RWPE1 (cell line): ENCODE measurements around the gene OSBPL6.
A peak's percentile ranks its signal among the peaks of the same experiment; 100 is the strongest.

Experiments used
- CTCF ChIA-PET: fragments of 350-600 bp; sonication (Branson Sonifier 250); formaldehyde crosslinking; extraction: SDS; loops from one replicate; lab custom pipeline; 2021; lab: Yijun Ruan, JAX
- POLR2A ChIA-PET: fragments of 400-600 bp; formaldehyde crosslinking; extraction: SDS; loops from one replicate; lab custom pipeline; 2020; ENCODE audit warnings: antibody characterized with exemption; ENCODE audit not compliant: low non-redundant PET; lab: Yijun Ruan, JAX
- DNase-seq: peaks from one replicate; pipeline ENCODE4 v3.0.0; 2012; ENCODE audit warnings: low spot score
- H3K27ac ChIP-seq: fragments of 450-650 bp; 2 replicates; pipeline ENCODE4 v1.5.1; 2017
- TF ChIP-seq, protein P1 (sequence below): fragments of 450-650 bp; conservative IDR thresholded peaks from 2 replicates; pipeline ENCODE4 v1.5.1; 2017; ENCODE audit warnings: low read depth, mild to moderate bottlenecking

The OSBPL6 gene

DNA sequence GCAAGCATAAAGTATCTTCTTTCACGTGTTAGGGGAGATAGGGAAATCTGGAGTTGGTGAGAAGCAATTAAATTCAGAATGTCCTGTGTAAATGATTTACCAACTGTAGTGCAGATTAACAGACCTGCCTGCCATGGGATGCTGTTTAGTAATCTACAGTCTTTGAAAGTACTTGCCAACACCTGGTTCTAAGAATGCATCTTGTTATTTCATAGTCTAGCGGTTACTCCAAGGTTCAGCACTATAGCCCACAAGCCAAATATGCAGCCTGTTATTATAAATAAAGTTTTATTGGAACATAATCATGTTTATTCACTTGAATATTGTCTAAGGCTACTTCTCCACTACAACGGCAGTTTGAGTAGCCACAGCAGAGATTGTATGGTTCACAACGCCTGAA is 100.8 kb downstream of the OSBPL6 start:
- CTCF ChIA-PET = interaction anchor here (0.6 to 1.1 kb wide), 2 partner anchors 9 to 119 kb away, joined by 3 to 5 read pairs; no protein-coding TSS in a partner anchor
- no peak for DNase-seq
- H3K27ac ChIP-seq = no peak overlapping the region
- POLR2A ChIA-PET = no interaction called here
- TF ChIP-seq, protein P1, sequence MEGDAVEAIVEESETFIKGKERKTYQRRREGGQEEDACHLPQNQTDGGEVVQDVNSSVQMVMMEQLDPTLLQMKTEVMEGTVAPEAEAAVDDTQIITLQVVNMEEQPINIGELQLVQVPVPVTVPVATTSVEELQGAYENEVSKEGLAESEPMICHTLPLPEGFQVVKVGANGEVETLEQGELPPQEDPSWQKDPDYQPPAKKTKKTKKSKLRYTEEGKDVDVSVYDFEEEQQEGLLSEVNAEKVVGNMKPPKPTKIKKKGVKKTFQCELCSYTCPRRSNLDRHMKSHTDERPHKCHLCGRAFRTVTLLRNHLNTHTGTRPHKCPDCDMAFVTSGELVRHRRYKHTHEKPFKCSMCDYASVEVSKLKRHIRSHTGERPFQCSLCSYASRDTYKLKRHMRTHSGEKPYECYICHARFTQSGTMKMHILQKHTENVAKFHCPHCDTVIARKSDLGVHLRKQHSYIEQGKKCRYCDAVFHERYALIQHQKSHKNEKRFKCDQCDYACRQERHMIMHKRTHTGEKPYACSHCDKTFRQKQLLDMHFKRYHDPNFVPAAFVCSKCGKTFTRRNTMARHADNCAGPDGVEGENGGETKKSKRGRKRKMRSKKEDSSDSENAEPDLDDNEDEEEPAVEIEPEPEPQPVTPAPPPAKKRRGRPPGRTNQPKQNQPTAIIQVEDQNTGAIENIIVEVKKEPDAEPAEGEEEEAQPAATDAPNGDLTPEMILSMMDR = no peak

DNA sequence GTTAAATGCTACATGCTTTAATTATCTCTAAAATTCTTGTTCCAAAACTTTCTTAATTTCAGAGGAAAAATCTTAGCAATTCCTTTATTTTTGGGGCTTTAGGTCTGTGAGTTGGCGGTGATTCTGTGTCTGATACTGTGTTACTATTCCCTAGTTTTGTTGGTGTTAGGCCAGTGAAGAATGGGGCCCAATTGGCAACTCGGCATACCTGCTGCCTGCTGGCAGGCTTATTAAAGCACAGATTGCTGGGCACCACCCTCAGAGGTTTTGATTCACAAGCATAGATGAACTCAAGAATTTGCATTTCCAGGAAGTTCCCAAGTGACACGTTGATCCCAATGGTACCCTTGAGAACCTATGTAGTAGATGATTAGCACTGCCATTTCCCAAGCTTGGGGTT is 101.6 kb downstream of the OSBPL6 start:
- TF ChIP-seq, protein P1 = no peak
- DNase-seq = no peak
- H3K27ac ChIP-seq = no peak overlapping the region
- CTCF ChIA-PET = interaction anchor here (0.5 to 0.6 kb wide), 3 partner anchors 10 to 1595 kb away, joined by 3 to 5 read pairs (median 3); no protein-coding TSS in a partner anchor
- POLR2A ChIA-PET = no interaction called here

DNA sequence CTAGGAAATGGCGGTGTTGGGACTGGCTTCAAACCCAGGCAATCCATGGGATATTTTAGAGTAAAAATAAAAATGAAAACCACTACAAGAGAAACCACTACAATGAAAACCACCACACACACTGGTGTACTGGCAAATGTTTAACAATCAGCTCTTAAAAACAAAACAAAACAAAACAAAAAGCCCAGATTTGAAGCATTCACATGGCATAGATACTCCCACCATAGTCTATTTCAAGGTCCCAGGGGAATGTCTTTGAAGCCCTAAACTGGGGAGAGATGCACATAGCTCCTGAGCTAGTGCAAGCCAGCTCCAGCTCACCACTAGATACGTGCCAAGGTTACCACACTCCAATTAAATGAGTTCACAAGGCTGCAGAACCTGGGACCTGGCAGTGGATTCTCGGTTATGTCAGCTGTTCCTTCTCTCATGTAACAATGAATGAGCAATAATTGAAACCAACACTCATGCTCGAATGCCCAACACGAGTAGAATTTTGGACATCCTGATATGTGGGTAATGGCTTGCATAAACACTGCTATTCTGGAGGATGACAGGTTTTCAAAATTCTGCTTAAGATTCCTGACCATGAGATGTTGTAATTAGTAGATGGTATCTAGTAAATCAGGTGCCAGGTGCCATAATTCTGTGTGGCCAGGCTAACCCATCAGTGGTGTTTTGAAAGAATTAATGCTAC is 102.2 kb downstream of the OSBPL6 start:
- ChIA-PET POLR2A (no interaction called here), CTCF (interaction anchor here (0.6 kb wide), 1 partner anchor 120 kb away, joined by 3 read pairs; no protein-coding TSS in a partner anchor)
- H3K27ac ChIP-seq = no peak overlapping the region
- no peak for DNase-seq
- TF ChIP-seq, protein P1 = no peak

DNA sequence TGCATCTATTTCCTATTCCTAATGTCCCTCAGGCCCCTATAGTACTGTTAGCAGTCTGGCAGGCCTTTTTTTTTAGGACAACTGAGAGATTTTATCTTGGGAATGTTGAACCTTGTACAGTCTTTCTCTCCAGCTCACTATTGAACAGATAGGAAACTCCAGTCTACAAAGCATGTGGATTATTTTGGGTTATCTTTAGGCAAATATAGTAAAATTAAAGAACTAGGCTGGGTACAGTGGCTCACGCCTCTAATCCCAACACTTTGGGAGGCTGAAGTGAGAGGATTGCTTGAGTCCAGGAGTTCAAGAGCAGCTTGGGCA is 102.7 kb downstream of the OSBPL6 start:
- no peak for DNase-seq
- CTCF ChIA-PET = no interaction called here
- TF ChIP-seq, protein P1 = no peak
- POLR2A ChIA-PET = no interaction called here
- no peak overlapping the region for H3K27ac ChIP-seq

DNA sequence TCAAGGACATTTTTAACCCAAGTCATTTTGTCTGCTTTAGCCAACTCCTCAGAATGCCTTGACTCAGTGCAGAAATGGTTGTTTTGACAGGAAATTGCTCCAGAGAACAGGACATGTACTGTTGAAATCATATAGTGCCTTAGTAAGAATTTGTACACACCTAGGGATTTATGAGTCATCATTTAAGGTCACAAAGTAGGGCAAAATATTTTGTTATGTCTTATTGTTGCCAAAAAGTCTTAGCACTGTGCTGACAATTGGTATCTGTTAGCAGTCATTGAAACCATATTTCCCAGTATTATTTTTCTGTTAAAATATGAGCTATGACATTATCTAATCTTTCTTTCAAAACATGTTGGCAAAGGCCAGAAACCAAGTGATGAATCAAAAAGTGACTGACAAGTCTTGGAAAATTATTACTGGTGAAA is 104.5 kb downstream of the OSBPL6 start:
- peak overlapping the region; percentile 93 for H3K27ac ChIP-seq
- TF ChIP-seq, protein P1 = no peak
- peak; percentile 80 for DNase-seq
- ChIA-PET CTCF (interaction anchor here (0.6 kb wide), 1 partner anchor 52 kb away, joined by 5 read pairs; no protein-coding TSS in a partner anchor), POLR2A (no interaction called here)

DNA sequence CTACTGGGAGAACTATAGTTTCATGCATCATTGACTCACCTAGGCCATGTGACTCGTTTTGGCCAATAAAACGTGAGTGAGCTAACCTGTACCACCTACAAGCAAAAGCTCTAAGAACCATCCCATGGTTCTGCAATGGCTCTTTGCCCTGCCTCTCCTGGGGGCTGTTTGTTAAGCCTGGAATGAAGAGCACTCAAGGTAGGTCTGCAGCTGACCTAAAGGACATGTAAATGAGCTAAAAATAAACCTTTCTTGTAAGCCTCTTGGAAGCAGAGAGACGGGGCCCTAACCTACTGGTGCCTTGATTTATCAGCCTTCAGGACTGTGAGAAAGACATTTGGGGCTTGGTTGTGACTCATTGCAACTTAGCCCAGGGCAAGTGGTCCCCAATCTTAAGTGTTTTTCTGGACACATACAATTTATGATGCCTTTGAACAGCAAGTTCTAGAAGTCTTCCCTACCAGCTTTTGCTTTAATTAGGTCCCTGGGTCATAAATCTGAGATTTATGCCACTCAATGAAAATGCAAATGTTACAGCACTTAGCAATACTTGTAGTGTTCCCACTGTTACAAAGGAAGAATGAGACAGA is 107.4 kb downstream of the OSBPL6 start:
- TF ChIP-seq, protein P1 = no peak
- CTCF ChIA-PET = no interaction called here
- DNase-seq = no peak
- no peak overlapping the region for H3K27ac ChIP-seq
- POLR2A ChIA-PET = no interaction called here
